ENCODE measurements around the gene DMRTC2.

GRCh38 chr19:41897820-41898219, 53.0 kb downstream of the DMRTC2 start:
- no peak for TF ChIP-seq CTCF (IDR thresholded peaks at IDR 0.05)
- no peak for TF ChIP-seq EP300 (IDR thresholded peaks at IDR 0.05)
